K562 (cell line): ENCODE results near the gene SPAG9. TPM values are rescaled to one million over a fixed set of nuclear protein-coding genes. Genes with fewer than 3 reads are reported as not detected.

Source experiments
- BRF1 ChIP-seq: IDR thresholded peaks from 3 replicates; pipeline ENCODE4 v1.6.1; 2011; ENCODE audit warnings: borderline replicate concordance, mild to moderate bottlenecking; ENCODE audit not compliant: insufficient read length; ENCODE audit errors: extremely low read depth
- CEBPZ ChIP-seq: fragments of 150-350 bp; IDR thresholded peaks from 2 replicates; pipeline ENCODE4 v1.6.1; 2014; ENCODE audit warnings: low read depth, mild to moderate bottlenecking, low read length, borderline replicate concordance
- CHD7 ChIP-seq: fragments of 200-600 bp; sonication (generic); IDR thresholded peaks from one replicate; pipeline ENCODE4 v1.6.1; 2012; ENCODE audit warnings: mild to moderate bottlenecking, low read depth, low read length, inconsistent platforms
- CREB3 ChIP-seq: fragments of 450-650 bp; conservative IDR thresholded peaks from 2 replicates; pipeline ENCODE4 v1.6.1; 2016; ENCODE audit warnings: missing genetic modification characterization, low read depth, mild to moderate bottlenecking, missing compliant biosample characterization, moderate library complexity
- GTF2E2 ChIP-seq: fragments of 200-800 bp; sonication (Bioruptor generic); IDR thresholded peaks from 2 replicates; pipeline ENCODE4 v1.6.1; 2016; ENCODE audit warnings: missing genetic modification characterization, missing compliant biosample characterization
- HBP1 ChIP-seq: fragments of 450-650 bp; formaldehyde crosslinking; IDR thresholded peaks from 2 replicates; pipeline ENCODE4 v1.4.0; 2022; ENCODE audit warnings: missing genetic modification characterization
- HDAC2 ChIP-seq: fragments of 450-650 bp; IDR thresholded peaks from 2 replicates; pipeline ENCODE4 v1.6.1; 2016; ENCODE audit warnings: mild to moderate bottlenecking
- XRCC4 ChIP-seq: IDR thresholded peaks from one replicate; pipeline ENCODE4 v1.6.1; 2011; ENCODE audit not compliant: insufficient read depth, insufficient read length; ENCODE audit errors: extremely low read depth
- polyA plus RNA-seq, 8 experiments: library from polyadenylated mRNA; depleted of rRNA in 4 of 8; stranded (reverse) in 5 of 8; unstranded in 3 of 8; fragments of >200 nt; fragmentation: Nextera tagmentation in 2 of 8; fragmentation: Illumina TruSeq in 1 of 8; extraction: Ambion mirVana in 2 of 8; extraction: Trizol in 1 of 8; gene quantifications; 2 replicates each; pipeline versions ENCODE4 v1.2.1 to v1.2.3, GENCODE V29; 2011 to 2014; ENCODE audit warnings: inconsistent platforms in 1 of 8, missing spikeins in 1 of 8
- total RNA-seq, 7 experiments: library from RNA; depleted of rRNA in 6 of 7; stranded (reverse); fragments of >200 nt in 6 of 7; fragmentation: Illumina TruSeq in 2 of 7; extraction: Trizol in 2 of 7; gene quantifications; 2 replicates each; pipeline versions ENCODE4 v1.2.1 to v1.2.3, GENCODE V29; 2011 to 2021; ENCODE audit warnings: low replicate concordance in 1 of 7

SPAG9 gene
- total and polyA plus RNA-seq, 9 of the 15 experiments (the other 6 are each of a cell fraction or from before 2014, with no cell fraction given): 12.2 to 99.2 (median 58.2) TPM

- TF ChIP-seq CREB3 (tag) (no peak), CEBPZ (no peak), XRCC4 (no peak), GTF2E2 (tag) (peak; percentile 73; the same call in 1 of the 2 replicates), HBP1 (CRISPR knock-in tag) (peak; percentile 81), CHD7 (no peak), HDAC2 (no peak), BRF1 (no peak)
Measured at GRCh38 chr17:50944054-50944901, 176.4 kb downstream of the SPAG9 start (continued).
